HCT116 (cell line): ENCODE results near the gene C11orf58. TPM values are rescaled to one million over a fixed set of nuclear protein-coding genes. Genes with fewer than 3 reads are reported as not detected.

Source experiments
- ATAC-seq: fragments of 200-7000 bp; cut with Tn5 transposase; 2 replicates; pipeline ENCODE4 v1.9.1; 2020; ENCODE audit warnings: mild to moderate bottlenecking, moderate library complexity
- BruUV-seq: library from RNA; stranded (reverse); fragments of 400-500 nt; replicated peaks from 2 replicates; lab custom pipeline; 2021; lab: Mats Ljungman, UMichigan
- CTCF ChIA-PET: fragments of 300-600 bp; sonication (Branson Sonifier 250); formaldehyde crosslinking; loops from one replicate; lab custom pipeline; 2021; ENCODE audit warnings: antibody characterized with exemption; lab: Charles Lee
- POLR2A ChIA-PET: fragments of 300-600, 350-600 bp; sonication (Branson Sonifier 250); formaldehyde crosslinking; loops from one replicate; lab custom pipeline; 2021; ENCODE audit warnings: antibody characterized with exemption; lab: Charles Lee
- RAD21 ChIA-PET, 2 experiments: fragments of 300-600 bp; sonication (Branson Sonifier 250); formaldehyde crosslinking; loops; one replicate each; lab custom pipeline; 2023; ENCODE audit warnings: low total read pairs in 2 of 2; ENCODE audit not compliant: uncharacterized antibody in 2 of 2, unreplicated experiment in 2 of 2, low non-redundant PET in 1 of 2; lab: Charles Lee
- DNase-seq: peaks from one replicate; pipeline ENCODE4 v3.0.0-alpha.2; 2010; ENCODE audit warnings: low read depth, low spot score
- H2AFZ ChIP-seq: fragments of 200-600 bp; shearing (Covaris generic), sonication (generic); 2 replicates; pipeline ENCODE4 v1.6.1; 2017; ENCODE audit warnings: low read depth, mixed run types, mixed read lengths, antibody characterized with exemption, low read length; ENCODE audit not compliant: poor library complexity, severe bottlenecking
- H3K27ac ChIP-seq: 2 replicates; pipeline ENCODE4 v1.5.1; 2012; ENCODE audit warnings: low read depth, low read length
- H3K27me3 ChIP-seq: fragments of 200-600 bp; sonication (generic); 2 replicates; pipeline ENCODE4 v1.6.1; 2016; ENCODE audit warnings: mixed run types, low read length, mixed read lengths; ENCODE audit not compliant: insufficient read depth
- H3K36me3 ChIP-seq, 2 experiments: fragments of 200-500 bp in 1 of 2; fragments of 200-600 bp in 1 of 2; sonication (Bioruptor generic) in 1 of 2; sonication (generic) in 1 of 2; 2 replicates each; pipeline versions ENCODE4 v1.5.1 to v1.6.1; 2014 to 2016; ENCODE audit warnings: low read length in 2 of 2, inconsistent platforms in 1 of 2, mixed read lengths in 1 of 2, mixed run types in 1 of 2; ENCODE audit not compliant: insufficient read depth in 2 of 2, control insufficient read depth in 1 of 2
- H3K4me1 ChIP-seq, 2 experiments: fragments of 200-600 bp in 1 of 2; sonication (generic) in 1 of 2; 2 replicates each; pipeline versions ENCODE4 v1.5.1 to v1.6.1; 2012 to 2017; ENCODE audit warnings: low read length in 2 of 2, inconsistent platforms in 1 of 2, mild to moderate bottlenecking in 1 of 2, mixed read lengths in 1 of 2, mixed run types in 1 of 2, moderate library complexity in 1 of 2; ENCODE audit not compliant: insufficient read depth in 2 of 2, control insufficient read depth in 1 of 2
- H3K4me2 ChIP-seq: fragments of 200-600 bp; sonication (generic); 2 replicates; pipeline ENCODE4 v1.6.1; 2017; ENCODE audit warnings: mixed run types, low read length, mixed read lengths
- H3K4me3 ChIP-seq, 2 experiments: fragments of 200-600 bp in 1 of 2; sonication (generic) in 1 of 2; replicated peaks in 1 of 2; 2 replicates each; pipeline ENCODE4 v1.5.1; 2011 to 2016; ENCODE audit warnings: low read length in 2 of 2, control low read depth in 1 of 2, low read depth in 1 of 2, mild to moderate bottlenecking in 1 of 2, mixed read lengths in 1 of 2, mixed run types in 1 of 2
- H3K79me2 ChIP-seq: fragments of 200-600 bp; sonication (generic); 2 replicates; pipeline ENCODE4 v1.6.1; 2017; ENCODE audit warnings: mild to moderate bottlenecking, mixed run types, low read length, moderate library complexity, mixed read lengths; ENCODE audit not compliant: insufficient read depth
- H3K9ac ChIP-seq: fragments of 200-600 bp; sonication (generic); 2 replicates; pipeline ENCODE4 v1.6.1; 2016; ENCODE audit warnings: low read length, mixed read lengths
- H3K9me2 ChIP-seq: fragments of 200-600 bp; sonication (generic), shearing (Covaris generic); 2 replicates; pipeline ENCODE4 v1.6.1; 2017; ENCODE audit warnings: mixed run types, mild to moderate bottlenecking, moderate library complexity; ENCODE audit not compliant: insufficient read depth
- H3K9me3 ChIP-seq, 2 experiments: fragments of 200-500 bp in 1 of 2; fragments of 200-600 bp in 1 of 2; sonication (Bioruptor generic) in 1 of 2; sonication (generic) in 1 of 2; 2 replicates each; pipeline ENCODE4 v1.6.1; 2014 to 2017; ENCODE audit warnings: low read length in 2 of 2, mixed read lengths in 2 of 2, inconsistent platforms in 1 of 2, low read depth in 1 of 2, mild to moderate bottlenecking in 1 of 2, mixed run types in 1 of 2, moderate library complexity in 1 of 2; ENCODE audit not compliant: control insufficient read depth in 1 of 2, insufficient read depth in 1 of 2
- H4K20me1 ChIP-seq: fragments of 200-600 bp; sonication (generic), shearing (Covaris generic); 2 replicates; pipeline ENCODE4 v1.6.1; 2017; ENCODE audit warnings: mixed run types, mild to moderate bottlenecking, moderate library complexity; ENCODE audit not compliant: insufficient read depth
- ATF3 ChIP-seq: IDR thresholded peaks from 2 replicates; pipeline ENCODE4 v1.6.1; 2012
- CEBPB ChIP-seq: IDR thresholded peaks from 2 replicates; pipeline ENCODE4 v1.6.1; 2012; ENCODE audit warnings: low read depth
- CTCF ChIP-seq, 3 experiments: fragments of 200-600 bp in 1 of 3; sonication (generic) in 1 of 3; IDR thresholded peaks in 2 of 3; conservative IDR thresholded peaks in 1 of 3; 2 replicates each; pipeline ENCODE4 v1.5.1; 2012 to 2017; ENCODE audit warnings: low read depth in 2 of 3, low read length in 2 of 3, antibody characterized with exemption in 1 of 3, borderline replicate concordance in 1 of 3, control low read depth in 1 of 3, mild to moderate bottlenecking in 1 of 3, mixed read lengths in 1 of 3, mixed run types in 1 of 3, moderate library complexity in 1 of 3; ENCODE audit not compliant: insufficient read depth in 1 of 3
- ELF1 ChIP-seq: IDR thresholded peaks from 2 replicates; pipeline ENCODE4 v1.6.1; 2012; ENCODE audit warnings: low read depth, borderline replicate concordance
- EZH2 ChIP-seq: fragments of 200-600 bp; sonication (generic); IDR thresholded peaks from 2 replicates; pipeline ENCODE4 v1.6.1; 2017; ENCODE audit warnings: antibody characterized with exemption, mixed run types
- EZH2phosphoT487 ChIP-seq: fragments of 200-600 bp; IDR thresholded peaks from 2 replicates; pipeline ENCODE4 v1.6.1; 2018; ENCODE audit warnings: antibody characterized with exemption, borderline replicate concordance
- FOSL1 ChIP-seq: IDR thresholded peaks from 2 replicates; pipeline ENCODE4 v1.6.1; 2012; ENCODE audit warnings: low read depth
- JUND ChIP-seq: IDR thresholded peaks from 2 replicates; pipeline ENCODE4 v1.6.1; 2012
- MAX ChIP-seq: IDR thresholded peaks from 2 replicates; pipeline ENCODE4 v1.6.1; 2012
- POLR2A ChIP-seq: IDR thresholded peaks from 2 replicates; pipeline ENCODE4 v1.7.0; 2011; ENCODE audit warnings: borderline replicate concordance; ENCODE audit not compliant: insufficient read depth, insufficient read length; ENCODE audit errors: extremely low read depth
- POLR2AphosphoS5 ChIP-seq: IDR thresholded peaks from 2 replicates; pipeline ENCODE4 v1.6.1; 2011; ENCODE audit warnings: mild to moderate bottlenecking, low read depth, low read length, moderate library complexity
- RAD21 ChIP-seq: IDR thresholded peaks from 2 replicates; pipeline ENCODE4 v1.6.1; 2012; ENCODE audit warnings: low read depth, mild to moderate bottlenecking
- SIN3A ChIP-seq: IDR thresholded peaks from 2 replicates; pipeline ENCODE4 v1.6.1; 2012; ENCODE audit warnings: low read depth
- SP1 ChIP-seq: IDR thresholded peaks from 2 replicates; pipeline ENCODE4 v1.6.1; 2012; ENCODE audit warnings: low read depth
- SRF ChIP-seq: IDR thresholded peaks from 2 replicates; pipeline ENCODE4 v1.6.1; 2012; ENCODE audit warnings: low read depth
- ZFX ChIP-seq: fragments of 450-650 bp; IDR thresholded peaks from 2 replicates; pipeline ENCODE4 v1.6.1; 2017
- ZNF274 ChIP-seq: fragments of 200-500 bp; sonication (Bioruptor generic); IDR thresholded peaks from 2 replicates; pipeline ENCODE4 v1.6.1; 2014; ENCODE audit warnings: mild to moderate bottlenecking, low read depth, low read length, inconsistent platforms
- intact Hi-C: fragments of 100-400 bp; cut with micrococcal nuclease; formaldehyde crosslinking; loops from 2 replicates; pipeline ENCODE4 v1.10.0; 2022
- total RNA-seq: library from RNA; stranded (reverse); gene quantifications from one replicate; pipeline ENCODE4 v1.2.1, GENCODE V29; 2021; ENCODE audit not compliant: unreplicated experiment

Gene C11orf58
- total RNA-seq, 1 experiment from 2014 or later = 108 TPM

GRCh38 chr11:16763746-16764145, 25.3 kb downstream of the C11orf58 start:
- H3K9me3 ChIP-seq = no peaks in the 10 kb centered on the region
- DNase-seq (no peak), ATAC-seq (no peak)
- H3K9me2 ChIP-seq = no peaks in the 10 kb centered on the region
- BruUV-seq = no TSS peak
- CTCF ChIA-PET = no interaction called here
- no peak overlapping the region for H3K27ac ChIP-seq
- peaks cover 4% of the 10 kb centered on the region; the same call in 1 of the 2 replicates for H3K27me3 ChIP-seq
- no peaks in the 10 kb centered on the region for H3K36me3 ChIP-seq
- no peak overlapping the region for H3K9ac ChIP-seq
- RAD21 ChIA-PET = no interaction called here
- H2AFZ ChIP-seq = no peak overlapping the region
- H3K4me3 ChIP-seq = no peak overlapping the region
- TF ChIP-seq ELF1 (no peak), POLR2A (no peak), POLR2AphosphoS5 (no peak), ZFX (no peak), CTCF (IDR thresholded peaks at IDR 0.05 in 2 of 3, conservative IDR thresholded peaks at IDR 0.05 in 1 of 3; ENCODE audit: borderline replicate concordance in 1 of 3, insufficient read depth in 1 of 3, low read depth in 2 of 3, low read length in 2 of 3) (no peak), SIN3A (no peak), ZNF274 (no peak), MAX (no peak), FOSL1 (no peak), SP1 (no peak), RAD21 (no peak), JUND (no peak), EZH2 (no peak), EZH2phosphoT487 (no peak), ATF3 (no peak), CEBPB (no peak), SRF (no peak)
- TF ChIP-seq, all 23 proteins: peak for 0
- intact Hi-C loops = no loop called here
- H3K4me2 ChIP-seq = no peak overlapping the region
- H3K4me1 ChIP-seq = no peaks in the 10 kb centered on the region
- H3K79me2 ChIP-seq = no peaks in the 10 kb centered on the region
- POLR2A ChIA-PET = no interaction called here
- H4K20me1 ChIP-seq = no peaks in the 10 kb centered on the region
